Testis (tissue), 2 donors: ENCODE data around the gene ABHD17B.

Experiments
- POLR2A ChIP-seq: fragments of 450-650 bp; IDR thresholded peaks from one replicate; pipeline ENCODE4 v1.6.1; 2017; ENCODE audit warnings: antibody characterized with exemption, mild to moderate bottlenecking, moderate library complexity
- TF ChIP-seq, protein P1 (sequence below), 3 experiments: fragments of 450-650 bp in 2 of 3; fragments of 200-600 bp in 1 of 3; sonication (generic) in 1 of 3; IDR thresholded peaks; one replicate each; pipeline ENCODE4 v1.5.1; 2016 to 2019; ENCODE audit warnings: antibody characterized with exemption in 3 of 3, mild to moderate bottlenecking in 2 of 3, moderate library complexity in 1 of 3

DNA sequence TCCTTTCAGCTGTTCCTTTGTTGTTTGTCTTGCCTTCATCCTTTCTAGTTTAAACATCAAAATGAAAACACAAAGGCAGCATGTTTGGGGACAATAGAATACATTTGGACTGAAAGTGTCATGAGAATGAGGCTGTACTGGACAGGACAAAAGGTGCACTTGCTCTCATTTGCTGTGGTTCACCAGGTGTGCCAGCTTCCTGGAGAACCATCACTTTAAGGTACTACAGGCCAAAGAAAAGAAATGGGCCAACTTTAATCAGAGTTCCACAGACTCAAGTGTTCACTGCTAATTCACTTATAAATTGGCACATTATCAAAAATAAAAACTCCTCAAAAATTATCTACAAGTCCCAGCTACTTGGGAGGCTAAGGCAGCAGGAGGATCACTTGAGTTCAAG is 53.8 kb downstream of the ABHD17B start:
- TF ChIP-seq, protein P1, sequence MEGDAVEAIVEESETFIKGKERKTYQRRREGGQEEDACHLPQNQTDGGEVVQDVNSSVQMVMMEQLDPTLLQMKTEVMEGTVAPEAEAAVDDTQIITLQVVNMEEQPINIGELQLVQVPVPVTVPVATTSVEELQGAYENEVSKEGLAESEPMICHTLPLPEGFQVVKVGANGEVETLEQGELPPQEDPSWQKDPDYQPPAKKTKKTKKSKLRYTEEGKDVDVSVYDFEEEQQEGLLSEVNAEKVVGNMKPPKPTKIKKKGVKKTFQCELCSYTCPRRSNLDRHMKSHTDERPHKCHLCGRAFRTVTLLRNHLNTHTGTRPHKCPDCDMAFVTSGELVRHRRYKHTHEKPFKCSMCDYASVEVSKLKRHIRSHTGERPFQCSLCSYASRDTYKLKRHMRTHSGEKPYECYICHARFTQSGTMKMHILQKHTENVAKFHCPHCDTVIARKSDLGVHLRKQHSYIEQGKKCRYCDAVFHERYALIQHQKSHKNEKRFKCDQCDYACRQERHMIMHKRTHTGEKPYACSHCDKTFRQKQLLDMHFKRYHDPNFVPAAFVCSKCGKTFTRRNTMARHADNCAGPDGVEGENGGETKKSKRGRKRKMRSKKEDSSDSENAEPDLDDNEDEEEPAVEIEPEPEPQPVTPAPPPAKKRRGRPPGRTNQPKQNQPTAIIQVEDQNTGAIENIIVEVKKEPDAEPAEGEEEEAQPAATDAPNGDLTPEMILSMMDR (IDR thresholded peaks at IDR 0.05), result no peak
- TF ChIP-seq POLR2A, result no peak
